Measurements from ENCODE around the gene CAPS. TPM values are rescaled to one million over a fixed set of nuclear protein-coding genes. Genes with fewer than 3 reads are reported as not detected.

CAPS gene
- 155 and 543 TPM in 2 replicates for total RNA-seq

GRCh38 chr19:5913739-5914357, at the start of gene CAPS:
Gene CAPS, plus strand, starts transcription at chr19:5914254. Its CDS starts 153 bp downstream, at chr19:5914407.

GRCh38 chr19:5903624-5904351, 10.3 kb upstream of the CAPS start, which contains the start of gene NDUFA11:
Gene NDUFA11, minus strand, starts transcription at chr19:5903790. Its CDS starts 82 bp downstream, at chr19:5903708.

DNA sequence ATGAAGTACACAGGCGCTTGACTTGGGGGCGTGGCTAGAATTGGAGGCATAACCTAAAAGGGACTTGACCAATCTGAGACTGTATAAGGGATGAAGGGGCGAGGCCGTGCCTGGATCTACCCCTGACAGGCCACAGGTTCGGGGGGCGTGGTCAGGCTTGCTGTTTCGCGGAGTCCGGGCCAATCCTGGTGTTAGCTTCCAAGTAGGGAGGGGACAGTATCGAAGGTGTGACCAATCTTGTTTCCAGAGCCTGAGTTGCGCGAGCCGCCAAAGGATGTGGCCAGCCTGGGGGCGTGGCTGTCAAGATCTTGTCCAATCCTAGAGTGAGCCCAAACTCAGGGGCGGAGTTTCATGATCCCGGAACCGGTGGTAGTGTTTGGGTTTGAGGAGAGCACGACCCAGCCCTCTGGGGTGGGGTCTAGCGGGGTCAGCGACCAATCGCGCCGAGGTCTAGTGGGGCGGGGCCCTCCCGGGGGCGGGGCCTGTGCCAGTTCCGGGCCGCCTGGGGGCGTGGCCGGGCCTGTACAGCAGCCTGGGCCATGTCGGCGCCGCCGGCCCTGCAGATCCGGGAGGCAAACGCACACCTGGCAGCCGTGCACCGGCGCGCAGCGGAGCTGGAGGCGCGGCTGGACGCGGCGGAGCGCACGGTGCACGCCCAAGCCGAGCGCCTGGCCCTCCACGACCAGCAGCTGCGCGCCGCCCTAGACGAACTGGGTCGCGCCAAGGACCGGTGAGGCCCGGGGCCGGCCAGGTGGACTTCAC, 9.5 kb upstream of the CAPS start, which contains the start of gene VMAC:
Gene VMAC, plus strand, starts transcription at position 521 of the 762 bp plus-strand sequence. Its CDS starts 19 bp downstream, at position 540.

Other genes with a start within 250 kb of the CAPS start
- 33.0 and 38.8 TPM in 2 replicates for gene MICOS13, start 233.7 kb upstream of the CAPS start, total RNA-seq
- 13.0 and 20.8 TPM in 2 replicates for gene HSD11B1L, start 233.2 kb upstream of the CAPS start, total RNA-seq
- gene RPL36, start 224.0 kb upstream of the CAPS start, total RNA-seq: 225 and 320 TPM in 2 replicates
- gene LONP1, start 194.1 kb upstream of the CAPS start, total RNA-seq: 46.7 and 73.9 TPM in 2 replicates
- gene CATSPERD, start 193.6 kb upstream of the CAPS start, total RNA-seq: under 0.01 TPM in 1 of 2 replicates, not detected in the other
- gene PRR22, start 129.5 kb upstream of the CAPS start, total RNA-seq: 0.79 TPM in 1 of 2 replicates, not detected in the other
- gene DUS3L, start 123.1 kb upstream of the CAPS start, total RNA-seq: 17.7 and 31.7 TPM in 2 replicates
- 0.65 and 1.2 TPM in 2 replicates for gene NRTN, start 109.2 kb upstream of the CAPS start, total RNA-seq
- under 0.01 TPM in 1 of 2 replicates, not detected in the other for gene FUT6, start 74.6 kb upstream of the CAPS start, total RNA-seq
- not detected in 2 replicates for gene FUT3, start 62.8 kb upstream of the CAPS start, total RNA-seq
- gene FUT5, start 43.7 kb upstream of the CAPS start, total RNA-seq: not detected in 2 replicates
- 266 and 387 TPM in 2 replicates for gene NDUFA11, start 10.5 kb upstream of the CAPS start, total RNA-seq
- 14.9 and 15.5 TPM in 2 replicates for gene VMAC, start 9.4 kb upstream of the CAPS start, total RNA-seq
- 56.9 and 69.3 TPM in 2 replicates for gene RANBP3, start 63.9 kb downstream of the CAPS start, total RNA-seq
- gene RFX2, start 196.2 kb downstream of the CAPS start, total RNA-seq: 4.6 and 4.7 TPM in 2 replicates
- gene ACSBG2, start 221.4 kb downstream of the CAPS start, total RNA-seq: not detected in 2 replicates

Measured in placental epithelial cell (primary cell).